ENCODE data around the gene ADGRG7.

GRCh38 chr3:100603469-100603868, 5.9 kb upstream of the ADGRG7 start:
- TF ChIP-seq CTCF (optimal IDR thresholded peaks at IDR 0.05 in 1 of 3, IDR thresholded peaks at IDR 0.05 in 1 of 3, conservative IDR thresholded peaks at IDR 0.05 in 1 of 3; ENCODE audit: extremely low read depth in 1 of 3, insufficient read depth in 2 of 3, low read length in 3 of 3) = peak; percentile 54 to 75 (median 68)
- TF ChIP-seq EZH2 (IDR thresholded peaks at IDR 0.05; ENCODE audit: low read length) = no peak

All from keratinocyte (primary cell).